ENCODE data around the gene CEACAM18.

CEACAM18 gene

DNA sequence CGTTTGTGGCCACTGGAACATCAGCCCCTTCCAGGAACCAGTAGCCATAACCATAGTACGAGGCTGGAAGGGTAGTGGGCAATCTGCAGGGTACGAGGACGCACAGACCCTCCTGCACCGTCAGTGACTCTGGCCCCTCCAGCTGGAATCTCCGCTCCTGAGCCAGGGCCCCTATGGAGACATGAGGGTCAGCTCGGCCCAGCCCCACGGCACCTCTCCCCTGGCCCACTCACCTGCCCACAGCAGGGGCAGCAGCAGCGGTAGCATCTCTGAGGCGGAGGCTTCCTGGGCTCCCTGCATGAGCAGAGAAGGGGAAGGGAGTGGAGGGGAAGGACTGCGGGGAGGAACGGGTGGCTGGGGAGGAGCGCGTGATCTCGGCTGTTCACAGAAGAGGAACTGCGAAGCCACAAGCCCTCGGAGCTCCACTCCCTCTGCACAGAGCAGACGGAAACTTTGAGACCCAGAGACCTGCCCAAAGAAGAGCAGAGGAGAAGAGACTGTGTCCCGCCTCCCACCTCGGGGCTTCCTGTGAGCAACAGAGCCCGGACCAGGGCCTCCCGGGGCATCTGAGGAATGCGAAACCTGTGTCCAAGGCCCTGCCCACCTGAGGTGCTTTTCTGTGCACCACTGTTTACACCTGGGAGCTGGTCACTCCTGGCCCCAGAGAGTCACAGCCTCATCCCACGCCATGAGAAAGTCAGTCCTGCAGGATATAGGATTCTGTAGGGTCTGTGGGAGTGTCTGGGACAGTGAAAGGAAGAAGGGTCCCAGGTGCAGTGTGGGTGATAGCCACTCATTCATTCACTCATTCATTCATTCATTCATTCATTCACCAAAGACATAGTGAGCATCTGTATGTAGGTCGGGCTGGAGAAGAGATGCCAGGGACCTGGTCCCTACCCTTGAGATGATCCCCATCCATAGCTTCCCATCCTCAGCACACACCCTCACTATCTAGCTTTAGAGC is 53.3 kb downstream of the CEACAM18 start, which contains the start of gene SIGLEC6:
SIGLEC6 (minus strand) TSS at position 322 of the 967 bp plus-strand sequence; CDS start at position 300, 22 bp downstream.
- no peak for DNase-seq (ENCODE audit: low read depth)

DNA sequence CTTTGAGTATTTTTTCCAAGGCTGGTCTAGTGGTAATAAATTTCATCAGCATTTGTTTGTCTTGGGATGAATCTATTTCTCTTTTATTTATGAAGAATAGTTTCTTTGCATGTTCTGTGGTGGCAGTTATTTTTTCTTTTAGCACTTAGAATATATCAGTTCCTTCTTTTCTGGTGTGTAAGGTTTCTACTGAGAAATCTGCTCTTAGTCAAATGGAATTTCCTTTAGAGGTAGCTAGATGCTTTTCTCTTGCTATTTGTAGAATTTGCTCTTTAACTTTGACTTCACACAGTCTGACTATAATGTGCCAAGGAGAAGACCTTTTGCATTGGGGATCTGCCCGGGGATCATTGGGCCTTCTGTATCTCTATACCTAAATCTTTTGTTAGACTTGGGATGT is 57.2 kb downstream of the CEACAM18 start:
- DNase-seq (ENCODE audit: low read depth), result no peak

DNA sequence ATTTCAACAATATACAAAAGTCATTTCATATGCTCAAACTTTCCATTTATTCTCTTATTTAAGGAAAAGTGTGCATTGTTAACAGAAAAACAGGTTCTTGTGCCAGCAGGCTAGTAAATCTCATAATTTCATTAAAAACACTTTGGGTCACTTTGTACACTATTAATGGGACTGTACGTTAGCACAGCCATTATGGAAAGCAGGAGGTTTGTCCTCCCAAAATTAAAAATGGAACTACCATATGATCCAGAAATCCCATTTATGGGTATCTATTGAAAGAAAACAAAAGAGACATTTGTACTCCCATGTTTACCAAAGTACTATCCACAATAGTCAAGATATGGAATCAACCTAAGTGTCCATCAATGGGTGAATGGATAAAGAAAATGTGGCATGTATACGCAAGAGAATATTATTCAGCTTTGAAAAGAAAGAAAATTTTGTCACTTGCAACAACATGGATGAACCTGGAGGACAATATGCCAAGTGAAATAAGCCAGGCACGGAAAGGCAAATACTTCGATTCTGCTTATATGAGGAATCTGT is 61.6 kb downstream of the CEACAM18 start:
- DNase-seq (ENCODE audit: low read depth), result no peak

All from activated T-helper 9 cell treated with anti-CD3 and anti-CD28 coated beads, Interleukin-2, amount 50 U/mL, for 16 hours (primary cell).